ENCODE measurements around the gene MYH14.

GRCh38 chr19:50314724-50315708 is 111.6 kb downstream of the MYH14 start:
- TF ChIP-seq CTCF (IDR thresholded peaks at IDR 0.05; ENCODE audit: insufficient read depth, low read depth, low read length) (no peak), EZH2 (IDR thresholded peaks at IDR 0.05; ENCODE audit: insufficient read depth, low read length) (peak; percentile 31)
